ENCODE data around the gene SLFN13. TPM values are rescaled to one million over a fixed set of nuclear protein-coding genes. Genes with fewer than 3 reads are reported as not detected.
"Not testable (repeated sequence)": the region's sequence is repeated elsewhere in the genome, so short reads cannot be mapped to it uniquely, and the experiment has no call there.

SLFN13 gene
- total RNA-seq, 2 experiments from 2014 or later = 39.9 to 41.8 TPM

- no peak for DNase-seq
- ATAC-seq = no peak
- CTCF ChIA-PET = no interaction called here
- POLR2A ChIA-PET = no interaction called here
- intact Hi-C loops (cut with micrococcal nuclease) = no loop called here
- peaks cover 3% of the 10 kb centered on the region for H3K36me3 Mint-ChIP-seq (ENCODE audit: low read depth)
- no peak overlapping the region for H3K27ac Mint-ChIP-seq
- H3K4me1 Mint-ChIP-seq (ENCODE audit: low read depth) = peaks cover 11% of the 10 kb centered on the region
- no peaks in the 10 kb centered on the region for H3K9me3 Mint-ChIP-seq
- no peak overlapping the region for H3K4me3 Mint-ChIP-seq
- TF ChIP-seq CTCF (IDR thresholded peaks at IDR 0.05) = no peak
- H3K27me3 Mint-ChIP-seq = no peaks in the 10 kb centered on the region
Measured at GRCh38 chr17:35406568-35406967, 42.0 kb downstream of the SLFN13 start.

GRCh38 chr17:35404360-35404759 is 44.2 kb downstream of the SLFN13 start:
- H3K27me3 Mint-ChIP-seq = no peaks in the 10 kb centered on the region
- DNase-seq (no peak), ATAC-seq (peak; percentile 85)
- ChIA-PET POLR2A (no interaction called here), CTCF (interaction anchor here (1.0 kb wide), 1 partner anchor 91 kb away, joined by 3 read pairs; no protein-coding TSS in a partner anchor)
- no peak for TF ChIP-seq CTCF (IDR thresholded peaks at IDR 0.05)
- H3K27ac Mint-ChIP-seq = no peak overlapping the region
- no peaks in the 10 kb centered on the region for H3K9me3 Mint-ChIP-seq
- H3K4me3 Mint-ChIP-seq = no peak overlapping the region
- H3K4me1 Mint-ChIP-seq (ENCODE audit: low read depth) = peaks cover 11% of the 10 kb centered on the region
- intact Hi-C loops (cut with micrococcal nuclease) = no loop called here
- H3K36me3 Mint-ChIP-seq (ENCODE audit: low read depth) = no peaks in the 10 kb centered on the region

GRCh38 chr17:35393783-35394182 is 54.8 kb downstream of the SLFN13 start:
- H3K9me3 Mint-ChIP-seq; H3K4me3 Mint-ChIP-seq; intact Hi-C loops (cut with micrococcal nuclease); H3K27me3 Mint-ChIP-seq; DNase-seq; H3K4me1 Mint-ChIP-seq (ENCODE audit: low read depth); ATAC-seq; H3K36me3 Mint-ChIP-seq (ENCODE audit: low read depth); POLR2A ChIA-PET; CTCF ChIA-PET; H3K27ac Mint-ChIP-seq: not testable (repeated sequence)

DNA sequence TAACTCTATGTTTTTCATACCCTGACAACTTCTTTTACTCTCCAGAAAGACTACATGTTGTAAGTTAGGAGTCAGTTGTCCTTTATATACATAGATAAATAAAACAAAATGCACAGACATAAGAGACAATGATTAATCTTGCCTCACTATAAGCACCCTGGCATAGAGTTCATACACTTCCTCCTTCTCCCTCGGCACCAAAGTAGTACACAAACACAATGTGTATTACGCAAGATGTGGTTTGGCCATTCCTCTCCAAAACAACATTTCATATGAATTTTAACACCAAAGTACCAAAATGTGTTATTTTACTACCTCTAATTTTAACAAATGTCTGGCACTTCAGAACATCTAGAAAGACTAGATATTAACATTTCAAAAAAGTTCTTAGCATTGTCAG is 57.9 kb downstream of the SLFN13 start:
- ChIA-PET POLR2A (no interaction called here), CTCF (no interaction called here)
- Mint-ChIP-seq H3K27me3 (no peaks in the 10 kb centered on the region), H3K36me3 (ENCODE audit: low read depth) (no peaks in the 10 kb centered on the region), H3K4me1 (ENCODE audit: low read depth) (peaks cover 2% of the 10 kb centered on the region), H3K4me3 (no peak overlapping the region), H3K9me3 (no peaks in the 10 kb centered on the region), H3K27ac (no peak overlapping the region)
- DNase-seq (no peak), ATAC-seq (no peak)
- TF ChIP-seq CTCF (IDR thresholded peaks at IDR 0.05) = no peak
- intact Hi-C loops (cut with micrococcal nuclease) = no loop called here

DNA sequence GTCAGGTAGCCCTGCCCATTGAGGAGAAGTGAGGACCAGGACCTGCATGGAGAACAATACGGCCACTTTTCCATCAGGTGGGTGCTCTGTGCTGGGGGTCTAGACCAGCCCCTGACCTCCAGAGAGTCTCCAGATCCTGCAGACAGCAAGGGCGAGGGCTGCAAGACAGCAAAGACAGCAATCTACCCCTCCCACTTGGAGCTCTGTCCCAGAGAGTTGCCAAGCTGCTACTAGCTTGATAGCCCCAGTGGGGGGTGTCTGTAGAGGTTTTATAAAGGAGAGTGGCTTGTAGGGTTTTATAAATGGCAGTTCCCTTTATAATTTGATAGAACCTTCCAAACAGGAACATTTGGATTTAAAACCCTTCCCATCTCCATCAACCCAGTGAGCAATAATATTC is 58.4 kb downstream of the SLFN13 start:
- Mint-ChIP-seq H3K27ac (no peak overlapping the region), H3K27me3 (no peaks in the 10 kb centered on the region), H3K36me3 (ENCODE audit: low read depth) (no peaks in the 10 kb centered on the region), H3K4me3 (no peak overlapping the region), H3K4me1 (ENCODE audit: low read depth) (peaks cover 2% of the 10 kb centered on the region), H3K9me3 (no peaks in the 10 kb centered on the region)
- no peak for TF ChIP-seq CTCF (IDR thresholded peaks at IDR 0.05)
- ChIA-PET POLR2A (no interaction called here), CTCF (no interaction called here)
- DNase-seq (no peak), ATAC-seq (no peak)
- intact Hi-C loops (cut with micrococcal nuclease) = no loop called here

DNA sequence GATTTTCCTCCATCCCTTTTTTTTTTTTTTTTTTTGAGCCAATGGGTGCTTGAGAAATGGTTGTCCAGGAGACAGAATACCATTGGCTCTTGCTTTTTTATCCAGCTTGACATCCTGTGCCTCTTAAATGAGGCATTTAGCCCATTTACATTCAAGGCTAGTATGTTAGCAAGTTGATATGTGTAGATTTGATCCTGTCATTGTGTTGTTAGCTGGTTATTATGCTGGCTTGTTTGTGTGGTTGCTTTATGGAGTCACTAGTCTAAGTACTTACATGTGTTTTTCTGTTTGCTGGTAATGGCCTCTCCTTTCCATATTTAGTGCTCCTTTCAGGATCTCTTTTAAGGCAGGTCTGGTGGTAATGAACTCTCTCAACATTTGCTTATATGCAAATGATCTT is 61.1 kb downstream of the SLFN13 start:
- DNase-seq (no peak), ATAC-seq (no peak)
- H3K27me3 Mint-ChIP-seq = no peaks in the 10 kb centered on the region
- POLR2A ChIA-PET = no interaction called here
- no peak for TF ChIP-seq CTCF (IDR thresholded peaks at IDR 0.05)
- H3K9me3 Mint-ChIP-seq = no peaks in the 10 kb centered on the region
- CTCF ChIA-PET = interaction anchor here (1.8 kb wide), 1 partner anchor 77 kb away, joined by 4 read pairs; no protein-coding TSS in a partner anchor
- H3K36me3 Mint-ChIP-seq (ENCODE audit: low read depth) = no peaks in the 10 kb centered on the region
- no peak overlapping the region for H3K4me3 Mint-ChIP-seq
- H3K27ac Mint-ChIP-seq = no peak overlapping the region
- H3K4me1 Mint-ChIP-seq (ENCODE audit: low read depth) = no peaks in the 10 kb centered on the region
- intact Hi-C loops (cut with micrococcal nuclease) = no loop called here
